SH-SY5Y (cell line): ENCODE results near the gene MAVS.

Source experiments
- GATA2 ChIP-seq: IDR thresholded peaks from 2 replicates; pipeline ENCODE4 v1.6.1; 2011; ENCODE audit warnings: mild to moderate bottlenecking, low read depth, low read length
- GATA3 ChIP-seq: IDR thresholded peaks from 2 replicates; pipeline ENCODE4 v1.6.1; 2011; ENCODE audit warnings: low read depth, mild to moderate bottlenecking, low read length, moderate library complexity

Gene MAVS

GRCh38 chr20:3820901-3821727, 25.5 kb upstream of the MAVS start:
- TF ChIP-seq GATA2 (no peak), GATA3 (no peak)

GRCh38 chr20:3821996-3822395, 24.6 kb upstream of the MAVS start:
- TF ChIP-seq GATA3 (no peak), GATA2 (no peak)

- TF ChIP-seq GATA3 (no peak), GATA2 (no peak)
Measured at GRCh38 chr20:3823881-3824280, 22.8 kb upstream of the MAVS start.

GRCh38 chr20:3825526-3825925, 21.1 kb upstream of the MAVS start:
- no peak for TF ChIP-seq GATA2
- TF ChIP-seq GATA3: no peak

GRCh38 chr20:3826420-3826819, 20.2 kb upstream of the MAVS start:
- no peak for TF ChIP-seq GATA3
- TF ChIP-seq GATA2: no peak

- TF ChIP-seq GATA3 (no peak), GATA2 (no peak)
Measured at GRCh38 chr20:3828798-3829197, 17.8 kb upstream of the MAVS start.

- no peak for TF ChIP-seq GATA2
- no peak for TF ChIP-seq GATA3
Measured at GRCh38 chr20:3836132-3836531, 10.5 kb upstream of the MAVS start.

GRCh38 chr20:3839328-3839727, 7.3 kb upstream of the MAVS start:
- TF ChIP-seq GATA3 (no peak), GATA2 (no peak)

- no peak for TF ChIP-seq GATA2
- TF ChIP-seq GATA3: no peak
Measured at GRCh38 chr20:3842348-3842930, 4.2 kb upstream of the MAVS start.

- TF ChIP-seq GATA3 (no peak), GATA2 (no peak)
Measured at GRCh38 chr20:3843490-3843889, 3.1 kb upstream of the MAVS start.

- no peak for TF ChIP-seq GATA3
- TF ChIP-seq GATA2: no peak
Measured at GRCh38 chr20:3846378-3846739, 275 bp upstream of the MAVS start.

- TF ChIP-seq GATA3 (no peak), GATA2 (no peak)
Measured at GRCh38 chr20:3847429-3847940, 851 bp downstream of the MAVS start.

- TF ChIP-seq GATA2 (no peak), GATA3 (no peak)
Measured at GRCh38 chr20:3848565-3848964, 1.9 kb downstream of the MAVS start.

GRCh38 chr20:3854462-3854871, 7.8 kb downstream of the MAVS start:
- TF ChIP-seq GATA3 (no peak), GATA2 (no peak)

GRCh38 chr20:3857405-3857804, 10.8 kb downstream of the MAVS start:
- no peak for TF ChIP-seq GATA2
- no peak for TF ChIP-seq GATA3

- TF ChIP-seq GATA2 (no peak), GATA3 (no peak)
Measured at GRCh38 chr20:3858689-3859088, 12.1 kb downstream of the MAVS start.
